Measurements from ENCODE around the gene STARD4.

DNA sequence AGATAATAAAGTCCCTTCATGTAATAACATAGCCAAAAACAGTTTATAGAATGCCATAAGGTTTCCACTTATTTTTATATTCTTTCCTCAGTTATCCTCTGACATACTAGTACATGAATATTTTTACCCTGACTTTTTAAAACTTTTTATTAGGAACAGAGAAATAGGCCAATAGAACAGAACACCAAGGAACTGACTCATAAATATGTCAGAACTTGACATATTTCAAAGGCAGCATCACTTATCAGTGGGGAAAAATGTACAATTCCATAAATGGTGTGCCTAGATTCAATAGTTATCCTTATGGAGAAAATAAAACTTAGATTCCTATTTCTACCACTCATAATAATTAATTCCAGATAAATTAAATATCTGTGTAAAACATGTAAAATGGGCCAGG, 9.4 kb downstream of the STARD4 start:
- TF ChIP-seq, protein P1, sequence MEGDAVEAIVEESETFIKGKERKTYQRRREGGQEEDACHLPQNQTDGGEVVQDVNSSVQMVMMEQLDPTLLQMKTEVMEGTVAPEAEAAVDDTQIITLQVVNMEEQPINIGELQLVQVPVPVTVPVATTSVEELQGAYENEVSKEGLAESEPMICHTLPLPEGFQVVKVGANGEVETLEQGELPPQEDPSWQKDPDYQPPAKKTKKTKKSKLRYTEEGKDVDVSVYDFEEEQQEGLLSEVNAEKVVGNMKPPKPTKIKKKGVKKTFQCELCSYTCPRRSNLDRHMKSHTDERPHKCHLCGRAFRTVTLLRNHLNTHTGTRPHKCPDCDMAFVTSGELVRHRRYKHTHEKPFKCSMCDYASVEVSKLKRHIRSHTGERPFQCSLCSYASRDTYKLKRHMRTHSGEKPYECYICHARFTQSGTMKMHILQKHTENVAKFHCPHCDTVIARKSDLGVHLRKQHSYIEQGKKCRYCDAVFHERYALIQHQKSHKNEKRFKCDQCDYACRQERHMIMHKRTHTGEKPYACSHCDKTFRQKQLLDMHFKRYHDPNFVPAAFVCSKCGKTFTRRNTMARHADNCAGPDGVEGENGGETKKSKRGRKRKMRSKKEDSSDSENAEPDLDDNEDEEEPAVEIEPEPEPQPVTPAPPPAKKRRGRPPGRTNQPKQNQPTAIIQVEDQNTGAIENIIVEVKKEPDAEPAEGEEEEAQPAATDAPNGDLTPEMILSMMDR (IDR thresholded peaks at IDR 0.05) = no peak
- TF ChIP-seq POLR2A (IDR thresholded peaks at IDR 0.05) = no peak

Measured in esophagus squamous epithelium (tissue), 4 donors.